ENCODE results near the gene LCOR. TPM values are rescaled to one million over a fixed set of nuclear protein-coding genes. Genes with fewer than 3 reads are reported as not detected.

LCOR gene
- total and polyA plus RNA-seq, 2 of the 13 experiments (the other 11 are each of a cell fraction or from before 2014, with no cell fraction given): 12.4 to 23.7 TPM

- peak; percentile 77 for TF ChIP-seq ZNF609 (CRISPR knock-in tag; IDR thresholded peaks at IDR 0.05; ENCODE audit: borderline replicate concordance)
- peak; percentile 41; the same call in 1 of the 2 replicates for TF ChIP-seq SOX13 (IDR thresholded peaks at IDR 0.05)
- TF ChIP-seq SOX13 (CRISPR knock-in tag; conservative IDR thresholded peaks at IDR 0.05 in 1 of 2, IDR thresholded peaks at IDR 0.05 in 1 of 2): peak in 1 of 2 experiments; percentile 90; a peak in 2 of 4 replicates
- no peak for TF ChIP-seq AKNA (CRISPR knock-in tag; IDR thresholded peaks at IDR 0.05; ENCODE audit: borderline replicate concordance)
- peak; percentile 47; the same call in 1 of the 2 replicates for TF ChIP-seq ZNF800 (CRISPR knock-in tag; IDR thresholded peaks at IDR 0.05)
- no peak for TF ChIP-seq ZBTB3 (CRISPR knock-in tag; IDR thresholded peaks at IDR 0.05; ENCODE audit: borderline replicate concordance, low read depth)
- TF ChIP-seq EP300 (IDR thresholded peaks at IDR 0.05; ENCODE audit: low read depth in 2 of 2, low read length in 2 of 2): peak in 1 of 2 experiments; percentile 77; a peak in 2 of 4 replicates
- peak; percentile 73 for TF ChIP-seq EP300 (CRISPR knock-in tag; IDR thresholded peaks at IDR 0.05; ENCODE audit: borderline replicate concordance)
- TF ChIP-seq ZNF629 (CRISPR knock-in tag; conservative IDR thresholded peaks at IDR 0.05): no peak
- TF ChIP-seq CCDC6 (CRISPR knock-in tag; IDR thresholded peaks at IDR 0.05): no peak
- TF ChIP-seq GABPA (IDR thresholded peaks at IDR 0.05; ENCODE audit: low read depth, low read length): no peak
- peak; percentile 51; the same call in 1 of the 2 replicates for TF ChIP-seq GABPA (CRISPR knock-in tag; IDR thresholded peaks at IDR 0.05; ENCODE audit: low read depth)
- no peak for TF ChIP-seq TSC22D2 (CRISPR knock-in tag; IDR thresholded peaks at IDR 0.05; ENCODE audit: borderline replicate concordance)
- TF ChIP-seq SATB2 (CRISPR knock-in tag; IDR thresholded peaks at IDR 0.05): 0 out of 2 replicates have a peak, but pooled peaks have one; percentile 30
- no peak for TF ChIP-seq ZNF441 (CRISPR knock-in tag; IDR thresholded peaks at IDR 0.05; ENCODE audit: borderline replicate concordance)
- no peak for TF ChIP-seq RBFOX2 (IDR thresholded peaks at IDR 0.05; ENCODE audit: low read depth, low read length)
- no peak for TF ChIP-seq SNAPC5 (CRISPR knock-in tag; IDR thresholded peaks at IDR 0.05; ENCODE audit: borderline replicate concordance)
Measured at GRCh38 chr10:96863922-96864543, 31.9 kb downstream of the LCOR start (continued).
